GM19438 (cell line): Measurements from ENCODE around the gene PRAMEF1.
"Not testable (repeated sequence)": the region's sequence is repeated elsewhere in the genome, so short reads cannot be mapped to it uniquely, and the experiment has no call there.

ENCODE experiments used
- ATAC-seq: cut with Tn5 transposase; IDR thresholded peaks from one replicate; pipeline ENCODE4 v1.9.1; 2021; ENCODE audit warnings: low read depth; ENCODE audit not compliant: unreplicated experiment

The PRAMEF1 gene, protein sequence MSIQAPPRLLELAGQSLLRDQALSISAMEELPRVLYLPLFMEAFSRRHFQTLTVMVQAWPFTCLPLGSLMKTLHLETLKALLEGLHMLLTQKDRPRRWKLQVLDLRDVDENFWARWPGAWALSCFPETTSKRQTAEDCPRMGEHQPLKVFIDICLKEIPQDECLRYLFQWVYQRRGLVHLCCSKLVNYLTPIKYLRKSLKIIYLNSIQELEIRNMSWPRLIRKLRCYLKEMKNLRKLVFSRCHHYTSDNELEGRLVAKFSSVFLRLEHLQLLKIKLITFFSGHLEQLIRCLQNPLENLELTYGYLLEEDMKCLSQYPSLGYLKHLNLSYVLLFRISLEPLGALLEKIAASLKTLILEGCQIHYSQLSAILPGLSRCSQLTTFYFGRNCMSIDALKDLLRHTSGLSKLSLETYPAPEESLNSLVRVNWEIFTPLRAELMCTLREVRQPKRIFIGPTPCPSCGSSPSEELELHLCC

DNA sequence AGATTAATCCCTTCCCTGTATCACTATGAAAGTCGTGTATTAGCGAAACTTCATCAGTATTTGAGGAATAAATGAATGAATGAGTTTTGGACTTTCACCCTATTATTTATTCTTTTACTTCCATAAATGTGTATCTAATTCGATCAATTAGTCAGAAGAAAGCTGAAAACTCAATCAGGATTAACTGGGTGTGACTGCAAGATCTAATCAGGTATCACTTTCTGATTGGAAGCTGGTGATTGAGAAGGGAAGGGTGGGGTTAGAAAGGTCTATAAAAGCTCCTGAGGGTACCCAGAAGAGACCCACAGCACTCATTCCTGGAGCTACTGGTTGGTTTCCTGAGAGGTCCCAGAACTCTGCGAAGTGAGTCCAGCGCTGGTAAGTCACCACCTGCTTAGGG is at the start of gene PRAMEF1:
PRAMEF1 (plus strand) TSS at position 301 of the 400 bp plus-strand sequence. CDS start 1,831 bp downstream, outside the sequence.
- ATAC-seq: not testable (repeated sequence)

DNA sequence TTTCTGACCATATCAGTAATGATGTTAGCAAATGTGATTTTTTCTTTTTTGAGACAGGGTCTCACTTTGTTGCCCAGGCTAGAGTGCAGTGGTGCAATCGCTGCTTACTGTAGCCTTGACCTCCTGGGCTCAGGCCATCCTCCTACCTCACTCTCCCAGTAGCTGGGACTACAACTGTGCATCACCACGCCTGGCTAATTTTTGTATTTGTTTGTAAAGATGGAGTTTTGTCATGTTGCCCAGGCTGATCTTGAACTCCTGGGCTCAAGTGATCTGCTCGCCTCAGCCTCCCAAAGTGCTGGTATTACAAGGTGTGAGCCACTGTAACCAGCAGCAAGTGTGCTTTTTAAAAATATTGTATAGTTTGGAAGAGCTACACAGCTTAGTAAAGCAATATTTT is 49.3 kb upstream of the PRAMEF1 start:
- ATAC-seq: no peak

DNA sequence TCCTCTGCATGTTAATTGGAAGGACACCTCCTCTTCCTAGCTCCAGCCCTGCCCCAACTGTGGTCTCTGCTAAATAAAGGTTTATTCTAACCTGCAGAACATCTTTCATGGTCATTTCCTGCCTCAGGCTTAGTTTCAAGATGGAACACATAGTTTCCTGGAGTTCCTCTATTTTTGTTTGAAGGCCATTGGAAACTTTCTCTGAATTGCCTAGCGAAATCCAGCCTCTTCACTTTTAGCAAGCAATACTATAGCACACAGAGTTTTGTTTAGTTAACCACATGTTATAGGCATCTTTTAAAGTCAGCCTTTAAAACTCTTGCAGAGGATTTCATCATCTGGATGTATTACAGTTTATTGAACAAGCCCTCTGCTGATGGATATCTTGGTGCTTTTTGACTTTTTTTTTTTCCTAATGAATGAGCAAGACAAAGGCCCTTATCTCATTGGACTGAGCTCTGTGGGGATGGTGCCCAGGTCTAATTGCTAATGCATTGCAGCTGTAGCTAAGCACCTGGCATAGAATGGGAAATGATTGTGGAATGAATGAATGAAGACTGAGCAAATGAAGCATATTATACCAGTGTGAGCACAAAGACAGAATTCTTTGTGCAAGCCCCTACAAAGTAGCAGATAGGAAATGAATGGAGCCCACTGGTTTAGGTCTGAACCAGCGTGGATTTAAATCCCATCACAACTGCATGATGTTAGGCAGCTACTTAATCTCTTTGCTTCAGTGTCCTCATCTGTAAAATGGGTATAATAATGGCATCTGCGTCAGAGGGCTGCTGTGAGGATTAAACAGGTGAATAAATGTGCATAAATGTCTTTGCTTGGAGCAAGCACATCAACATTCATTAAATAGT is 45.8 kb upstream of the PRAMEF1 start:
- no peak for ATAC-seq

DNA sequence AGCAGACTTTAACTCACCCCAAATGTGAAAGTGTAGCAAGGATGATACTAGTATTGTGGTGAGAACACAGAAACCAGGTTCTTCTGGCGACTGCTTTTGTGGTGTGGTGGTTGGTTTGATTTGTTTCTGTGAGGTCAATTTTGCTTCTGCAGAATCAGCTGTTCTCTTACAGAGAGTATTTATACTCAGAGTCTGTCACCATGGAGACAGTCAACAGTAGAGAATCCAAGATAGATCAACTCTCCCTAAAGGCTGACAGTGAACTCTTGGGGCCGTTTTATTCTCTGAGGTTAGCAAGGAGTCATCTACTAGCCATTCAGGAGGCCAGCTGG is 45.2 kb upstream of the PRAMEF1 start, which contains the start of gene CFAP107:
CFAP107 (plus strand) TSS at position 209 of the 332 bp plus-strand sequence. CDS start 231 bp downstream, outside the sequence.
- ATAC-seq: no peak

DNA sequence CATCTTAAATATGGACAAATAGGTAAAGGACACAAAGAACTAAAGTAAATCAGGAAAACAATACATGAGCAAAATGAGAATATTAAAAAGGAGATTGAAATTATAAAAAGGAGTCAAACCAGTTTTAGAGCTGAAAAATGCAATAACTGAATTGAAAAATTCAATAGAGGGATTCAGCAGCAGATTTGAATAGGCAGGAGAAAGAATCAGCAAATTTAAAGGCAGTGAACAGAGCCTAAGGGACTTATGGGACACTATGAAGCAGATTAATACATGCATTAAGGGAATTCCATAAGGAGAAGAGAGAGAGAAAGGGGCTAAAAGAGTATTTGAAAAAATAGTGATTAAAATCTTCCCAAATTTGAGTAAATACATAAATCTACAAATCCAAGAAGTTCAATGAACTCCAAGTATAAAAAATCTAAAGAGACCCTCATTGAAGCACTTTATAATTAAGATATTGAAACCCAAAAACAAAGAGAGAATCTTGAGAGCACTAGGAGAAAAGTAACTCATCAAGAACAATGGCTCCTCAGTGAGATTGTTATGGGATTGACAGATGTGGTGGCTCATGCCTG is 42.3 kb upstream of the PRAMEF1 start:
- ATAC-seq: no peak

DNA sequence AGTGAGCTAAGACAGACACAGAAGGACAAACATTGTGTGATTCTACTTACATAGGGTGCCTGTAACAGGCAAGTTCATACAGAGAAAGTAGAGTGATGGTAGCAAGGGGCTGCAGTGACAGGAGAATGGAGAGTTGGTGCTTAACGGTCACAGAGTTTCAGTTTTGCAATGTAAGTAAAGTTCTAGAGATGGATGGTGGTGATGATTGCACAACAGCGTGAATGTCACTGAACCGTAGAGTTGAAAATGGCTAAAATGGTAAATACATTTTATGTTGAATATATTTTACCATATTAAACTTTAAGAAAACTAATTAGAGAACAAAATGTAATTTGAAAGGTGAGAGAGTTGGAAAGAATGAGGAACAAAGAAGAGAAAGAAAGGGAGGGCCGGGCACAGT is 36.5 kb upstream of the PRAMEF1 start:
- no peak for ATAC-seq

DNA sequence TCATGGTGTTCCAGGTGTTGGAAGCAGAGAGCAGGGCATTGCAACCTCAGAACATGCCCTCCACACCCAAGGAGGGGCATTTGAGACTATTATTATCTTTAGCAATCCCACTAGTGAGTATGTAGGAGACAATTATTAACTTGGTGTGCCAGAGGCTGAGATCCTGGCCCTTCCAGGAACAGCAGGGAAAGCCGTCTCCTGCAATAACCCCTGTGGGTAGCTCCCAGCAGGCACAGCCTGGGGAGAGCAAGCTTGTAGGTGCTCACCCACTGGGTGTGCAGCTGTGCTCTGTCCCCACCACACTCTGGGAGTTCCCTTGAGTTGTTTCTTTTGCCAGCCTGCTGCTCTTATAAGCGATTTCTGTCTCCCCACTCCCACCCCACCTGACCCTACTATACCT is 34.9 kb upstream of the PRAMEF1 start:
- ATAC-seq: no peak

DNA sequence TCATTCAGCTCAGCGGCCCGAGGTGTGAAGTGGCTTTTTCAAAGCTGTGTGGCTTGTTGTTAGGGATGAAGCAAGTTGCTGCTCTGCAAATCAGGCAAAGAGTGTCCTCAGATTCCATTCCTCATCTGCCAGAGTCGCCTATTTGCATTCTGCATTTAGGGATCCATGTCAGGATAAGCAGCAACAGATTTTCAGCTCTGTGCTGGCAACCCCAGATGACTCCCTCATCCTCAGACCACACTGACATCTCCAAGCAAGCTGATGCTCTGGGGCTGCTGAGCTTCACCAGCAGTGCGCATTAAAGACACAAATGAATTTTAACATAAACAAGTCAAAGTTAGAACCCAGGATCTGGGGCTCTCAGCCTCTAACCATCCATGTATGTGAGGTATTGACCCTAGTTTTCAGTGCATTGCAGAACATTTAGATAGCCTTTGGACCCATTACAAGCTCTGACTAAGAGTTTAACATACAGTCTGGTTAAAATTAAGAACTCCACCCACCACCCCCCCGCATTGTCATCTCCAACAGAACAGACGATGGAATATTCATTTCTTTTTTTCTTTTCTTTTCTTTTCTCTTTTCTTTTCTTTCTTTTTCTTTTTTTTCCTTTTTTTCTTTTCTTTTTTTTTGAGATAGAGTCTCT is 34.3 kb upstream of the PRAMEF1 start:
- no peak for ATAC-seq

DNA sequence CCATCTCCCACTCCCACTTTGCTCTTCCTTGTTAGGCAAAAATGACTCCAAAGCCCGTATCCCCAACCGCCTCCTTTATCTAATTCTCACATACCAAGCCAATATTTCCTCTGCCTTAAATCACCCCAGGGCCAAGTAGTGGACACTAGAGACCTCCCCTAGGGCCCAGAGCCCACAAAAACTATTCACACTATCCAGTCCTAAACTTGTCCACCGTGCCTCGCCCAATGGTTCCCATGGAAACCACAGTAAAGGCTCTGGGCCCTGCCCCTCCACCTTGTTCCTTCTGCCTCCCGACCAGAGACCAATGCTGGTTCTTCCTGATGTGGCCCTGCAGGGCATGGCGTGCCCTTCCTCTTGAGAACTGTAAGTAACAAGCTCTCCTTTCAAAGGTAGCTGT is 33.4 kb upstream of the PRAMEF1 start:
- no peak for ATAC-seq

DNA sequence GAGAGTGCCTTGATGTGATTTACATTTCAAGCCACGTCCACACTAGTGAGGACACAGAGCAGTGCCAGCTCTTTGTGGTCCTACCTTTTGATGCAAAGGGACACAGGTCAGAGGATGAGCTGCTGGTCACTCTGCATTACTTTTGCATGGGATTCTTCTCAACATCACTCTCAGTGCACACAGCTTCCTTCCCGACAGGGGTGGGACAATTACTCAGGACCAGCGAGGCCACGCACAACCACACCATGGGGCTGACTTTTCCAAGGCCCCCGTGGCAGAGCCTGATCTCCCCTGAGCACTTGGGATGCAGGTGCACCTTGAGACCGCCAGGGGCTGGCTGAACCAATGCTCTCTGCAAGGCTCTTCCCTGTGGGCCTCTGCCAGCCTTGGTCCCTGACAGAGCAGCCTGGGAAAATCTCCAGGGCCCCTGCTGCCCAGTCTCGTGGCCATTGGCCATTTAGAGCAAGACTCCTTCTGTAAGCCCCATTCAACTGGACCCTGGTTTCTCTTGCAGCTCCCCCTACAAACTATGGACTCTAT is 30.9 kb upstream of the PRAMEF1 start:
- no peak for ATAC-seq

DNA sequence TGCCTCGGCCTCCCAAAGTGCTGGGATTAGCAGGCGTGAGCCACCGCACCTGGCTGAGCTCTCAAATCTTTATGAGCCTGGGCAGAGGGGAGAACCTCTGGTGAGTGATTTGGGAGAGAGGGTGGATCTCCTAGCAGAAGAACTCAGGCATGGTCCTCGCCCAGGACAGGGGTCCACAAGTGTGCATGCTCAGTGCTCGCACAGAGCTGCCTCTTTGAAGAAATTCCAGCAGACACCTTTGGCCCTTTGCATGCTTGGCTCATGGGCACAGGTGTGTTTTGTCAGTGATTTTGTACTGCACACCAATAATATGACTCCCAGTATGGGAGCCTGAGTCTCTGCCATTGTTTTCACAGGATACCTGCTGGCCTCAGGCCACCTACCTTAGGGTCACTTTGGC is 29.4 kb upstream of the PRAMEF1 start:
- ATAC-seq: no peak

DNA sequence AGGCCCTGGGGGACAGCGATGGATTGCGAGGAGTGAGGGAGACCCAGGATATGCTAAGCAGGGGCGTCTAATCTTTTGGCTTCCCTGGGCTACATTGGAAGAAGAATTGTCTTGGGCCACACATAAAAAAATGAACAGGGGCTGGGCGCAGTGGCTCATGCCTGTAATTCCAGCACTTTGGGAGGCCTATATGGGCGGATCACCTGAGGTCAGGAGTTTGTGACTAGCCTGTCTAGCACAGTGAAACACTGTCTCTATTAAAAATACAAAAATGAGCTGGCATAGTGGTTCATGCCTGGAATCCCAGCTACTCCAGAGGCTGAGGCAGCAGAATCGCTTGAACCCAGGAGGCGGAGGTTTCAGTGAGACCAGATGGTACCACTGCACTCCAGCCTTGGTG is 28.4 kb upstream of the PRAMEF1 start:
- ATAC-seq: no peak

DNA sequence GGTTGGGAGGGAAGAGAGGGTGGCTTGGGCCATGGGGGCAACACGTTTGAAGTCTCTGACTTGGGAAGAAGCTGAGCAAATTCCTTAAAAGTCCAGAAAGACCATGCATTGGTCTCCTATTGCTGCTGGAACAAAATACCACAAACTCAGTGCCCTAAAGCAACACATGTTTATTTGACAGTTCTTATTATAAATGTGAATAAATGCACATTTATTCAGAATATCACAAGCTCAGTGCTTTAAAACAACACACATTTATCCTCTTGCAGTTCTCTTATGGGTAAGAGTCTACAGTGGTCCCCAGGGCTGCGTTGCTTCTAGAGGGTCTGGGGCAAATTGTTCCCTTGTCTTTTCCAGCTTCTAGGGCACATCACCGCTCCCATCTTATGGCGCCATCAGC is 27.7 kb upstream of the PRAMEF1 start:
- ATAC-seq: no peak

DNA sequence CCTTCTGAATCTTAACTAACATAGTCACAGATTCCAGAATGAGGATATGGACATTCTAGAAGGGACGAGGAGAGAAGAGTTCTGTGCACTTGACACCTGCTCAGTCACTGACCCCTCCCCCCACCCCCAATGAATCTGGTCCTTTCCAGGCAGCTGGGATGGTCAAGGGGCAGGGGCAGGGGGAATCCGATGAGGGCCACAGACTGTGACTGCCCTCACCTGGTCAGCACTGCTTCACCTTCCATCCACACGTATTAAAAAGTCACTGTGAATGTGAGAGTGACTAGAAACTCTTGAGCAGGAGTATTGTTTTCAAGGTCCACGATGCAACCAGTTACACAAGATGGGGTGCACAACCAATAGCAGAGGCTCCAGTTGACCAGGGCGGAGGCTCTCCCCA is 27.2 kb upstream of the PRAMEF1 start:
- ATAC-seq: no peak

DNA sequence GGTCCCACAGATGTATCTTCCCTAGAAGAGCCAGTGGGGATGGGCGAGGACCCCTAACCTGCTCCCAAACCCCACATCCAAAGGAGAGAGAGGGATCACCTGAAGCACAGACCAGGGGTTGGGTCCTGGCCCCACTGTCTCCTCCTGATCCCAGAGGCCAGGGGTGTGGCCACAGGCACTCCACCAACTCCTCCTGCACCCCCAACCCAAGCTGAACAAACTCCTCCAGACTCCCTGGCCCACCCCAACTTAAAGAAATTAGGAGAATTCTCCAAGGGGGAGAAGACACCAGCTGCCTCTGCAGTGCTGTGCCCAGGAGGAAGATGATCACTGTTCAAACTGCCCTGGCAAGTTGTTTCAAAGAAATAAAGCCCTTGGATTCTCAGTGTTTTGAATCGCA is 22.2 kb upstream of the PRAMEF1 start:
- no peak for ATAC-seq

DNA sequence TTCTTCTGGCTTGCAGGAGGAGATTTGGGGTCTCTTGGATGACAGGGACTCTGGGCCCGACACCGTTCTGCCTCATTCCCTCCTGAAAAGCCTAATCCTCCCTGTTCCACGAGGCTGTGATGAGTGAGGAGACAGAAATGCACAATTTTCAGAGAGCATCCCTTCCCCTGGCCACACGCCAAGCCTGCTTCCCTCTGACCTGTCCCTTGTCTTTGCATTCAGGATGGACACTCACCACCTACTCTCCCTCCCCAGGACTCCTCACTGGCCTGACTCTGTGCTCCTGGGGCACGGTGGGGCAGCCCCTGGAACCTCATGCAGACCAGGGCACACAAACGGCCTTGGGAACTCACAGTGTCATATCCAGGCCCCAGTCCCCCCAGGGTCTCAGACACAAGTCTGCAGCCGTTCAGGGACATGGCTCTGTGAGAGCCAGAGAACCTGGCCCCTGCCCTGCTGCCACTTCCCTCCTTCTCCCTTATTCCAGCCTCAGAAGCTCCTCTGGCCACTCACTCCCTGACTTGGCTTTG is 21.2 kb upstream of the PRAMEF1 start:
- ATAC-seq: no peak

DNA sequence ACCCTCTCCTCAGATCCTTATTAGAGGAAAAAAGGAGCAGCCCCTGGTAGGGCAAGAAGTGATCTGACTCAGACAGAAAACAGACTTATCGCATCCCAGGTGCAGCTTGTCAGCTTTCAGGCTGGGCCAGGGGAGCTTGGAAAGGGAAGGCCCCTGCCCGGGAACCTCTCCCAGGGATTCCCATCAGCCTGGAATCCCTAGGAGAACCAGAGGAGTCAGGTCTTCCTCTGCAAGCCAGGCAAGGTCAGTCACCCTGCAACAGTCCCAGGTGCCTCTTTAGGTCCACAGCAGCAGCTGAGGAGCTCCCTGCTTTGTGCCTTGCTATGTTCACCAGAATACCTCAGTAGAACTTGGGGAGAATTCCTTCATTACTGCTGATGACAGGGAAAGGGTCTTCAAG is 20.6 kb upstream of the PRAMEF1 start:
- no peak for ATAC-seq

DNA sequence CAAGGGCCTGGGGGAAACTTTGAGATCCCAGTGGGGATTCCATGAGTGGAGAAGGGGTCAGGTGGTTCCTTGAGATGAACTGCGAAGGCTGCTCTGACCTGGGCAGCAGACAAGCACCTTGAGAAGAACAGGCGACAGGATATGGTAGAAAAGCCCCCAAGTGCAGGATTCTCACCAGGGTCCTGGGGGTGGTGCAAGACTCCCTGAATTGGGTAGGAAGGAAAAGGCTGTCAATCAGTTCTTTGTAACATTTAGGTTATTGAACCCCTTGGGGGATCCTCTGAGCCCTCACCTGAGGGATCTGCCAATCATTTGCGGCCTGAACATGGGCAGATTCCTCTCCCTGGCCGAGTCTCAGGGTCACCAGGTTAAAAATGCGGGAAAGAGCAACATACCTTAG is 20.0 kb upstream of the PRAMEF1 start:
- ATAC-seq: no peak

DNA sequence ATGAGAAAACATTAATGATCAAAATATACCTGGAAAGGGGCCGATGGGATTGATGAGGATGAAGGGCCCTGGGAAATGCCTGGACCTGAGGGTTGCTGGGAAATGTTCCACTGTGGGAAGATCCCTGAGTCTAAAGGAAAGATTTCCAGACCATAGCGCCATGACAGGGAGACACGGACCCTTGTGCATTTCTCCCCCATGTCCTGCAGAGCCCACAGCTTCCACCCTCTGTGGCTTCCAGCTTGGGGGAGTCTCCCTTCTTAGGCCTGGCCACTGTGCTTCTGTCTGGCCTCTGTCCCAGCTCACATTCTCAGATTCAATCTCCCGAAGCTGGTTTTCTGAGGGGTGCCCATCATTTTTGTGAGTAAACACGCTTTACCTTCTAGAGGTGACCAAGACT is 18.7 kb upstream of the PRAMEF1 start:
- no peak for ATAC-seq

DNA sequence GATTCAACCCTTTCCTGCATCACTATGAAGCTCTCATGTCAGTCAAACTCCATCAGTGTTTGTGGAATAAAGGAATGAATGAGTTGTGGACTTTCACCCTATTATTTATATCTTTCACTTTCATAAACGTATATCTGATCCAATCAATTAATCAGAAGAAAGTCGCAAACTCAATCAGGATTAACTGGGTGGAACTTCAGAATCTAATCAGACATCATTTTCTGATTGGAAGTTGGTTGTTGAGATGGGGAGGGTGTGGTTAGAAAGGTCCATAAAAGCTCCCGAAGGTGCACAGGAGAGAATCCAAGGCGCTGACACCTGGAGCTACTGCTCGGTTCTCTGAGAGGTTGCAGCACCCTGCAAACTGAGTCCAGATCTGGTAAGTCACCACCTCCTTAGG is 17.8 kb upstream of the PRAMEF1 start, which contains the start of gene PRAMEF12:
PRAMEF12 (plus strand) TSS at position 301 of the 400 bp plus-strand sequence. CDS start 1,130 bp downstream, outside the sequence.
- no peak for ATAC-seq
